Stimulated activated CD8-positive, alpha-beta memory T cell treated with anti-CD3 and anti-CD28 coated beads, Interleukin-7, amount 100 ng/mL, for 48 hours (primary cell): ENCODE data around the gene PTH2.

Experiments used
- DNase-seq, 2 donors: peaks; one replicate each; pipeline ENCODE4 v3.0.0-alpha.2; 2020; ENCODE audit warnings: low read depth in 1 of 2; ENCODE audit errors: extremely low read depth in 1 of 2

The PTH2 gene

GRCh38 chr19:49432141-49433073 lies 9.2 kb upstream of the PTH2 start:
- DNase-seq = no peak

DNA sequence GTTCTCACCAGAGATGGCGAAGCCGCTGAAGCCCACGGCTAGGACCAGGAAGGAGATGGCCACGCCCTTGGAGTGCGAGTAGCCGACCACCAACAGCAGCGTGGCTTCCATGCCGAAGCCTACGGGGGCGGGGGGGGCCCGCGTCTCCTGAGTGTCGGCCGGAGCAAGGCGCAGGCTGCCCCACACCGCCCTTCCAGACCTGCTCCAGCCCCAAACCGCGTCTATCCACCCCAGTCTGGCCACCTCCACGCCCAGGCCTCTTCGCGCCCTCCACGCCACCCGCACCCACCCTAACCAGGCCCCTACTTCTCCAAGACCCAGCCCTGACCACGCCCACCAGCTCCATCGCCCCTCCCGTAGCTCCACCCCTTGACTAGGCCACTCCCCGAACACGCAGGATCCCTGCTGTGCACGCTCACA lies 8.1 kb upstream of the PTH2 start:
- DNase-seq = no peak

- no peak for DNase-seq
Observed at GRCh38 chr19:49430678-49431329, 7.6 kb upstream of the PTH2 start.

- DNase-seq = no peak
Observed at GRCh38 chr19:49430172-49430677, 7.0 kb upstream of the PTH2 start.

DNA sequence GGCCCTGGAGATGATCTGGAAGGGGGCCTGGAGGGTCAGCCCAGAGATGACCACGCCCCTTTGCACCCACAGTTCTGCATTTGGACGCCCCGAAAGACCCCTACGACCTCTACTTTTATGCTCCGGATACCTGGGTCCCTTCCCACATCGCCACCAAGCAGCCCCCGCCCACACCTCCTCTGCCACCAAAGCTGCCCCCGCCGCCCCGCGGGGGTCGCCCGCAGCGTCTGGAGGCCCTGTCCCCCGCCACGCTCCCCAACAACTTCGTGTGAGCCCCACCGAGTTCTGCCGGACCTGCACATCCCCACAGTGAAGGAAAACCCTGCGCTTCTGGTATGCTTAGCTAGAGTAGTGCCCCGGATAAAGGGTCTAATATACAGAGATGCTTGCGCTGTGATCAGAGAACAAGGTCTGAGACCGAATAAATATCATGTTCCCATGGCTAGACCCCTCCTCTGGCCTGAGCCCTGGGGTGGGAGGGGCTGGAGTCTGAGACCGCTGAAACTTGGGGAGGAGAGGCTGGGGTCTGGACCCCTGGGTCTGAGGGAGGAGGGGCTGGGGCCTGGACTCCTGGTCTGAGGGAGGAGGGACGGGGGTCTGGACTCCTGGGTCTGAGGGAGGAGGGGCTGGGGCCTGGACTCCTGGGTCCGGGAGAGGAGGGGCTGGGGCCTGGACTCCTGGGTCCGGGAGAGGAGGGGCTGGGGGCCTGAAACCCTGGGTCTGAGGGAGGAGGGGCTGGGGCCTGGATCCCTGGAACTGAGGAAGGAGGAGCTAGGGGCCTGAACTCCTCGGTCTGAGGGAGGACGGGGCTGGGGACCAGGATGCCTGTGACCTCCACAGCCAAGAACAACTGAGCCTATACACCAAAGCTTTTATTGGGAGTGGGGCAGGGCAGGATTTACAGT lies 5.6 kb upstream of the PTH2 start:
- DNase-seq = no peak

DNA sequence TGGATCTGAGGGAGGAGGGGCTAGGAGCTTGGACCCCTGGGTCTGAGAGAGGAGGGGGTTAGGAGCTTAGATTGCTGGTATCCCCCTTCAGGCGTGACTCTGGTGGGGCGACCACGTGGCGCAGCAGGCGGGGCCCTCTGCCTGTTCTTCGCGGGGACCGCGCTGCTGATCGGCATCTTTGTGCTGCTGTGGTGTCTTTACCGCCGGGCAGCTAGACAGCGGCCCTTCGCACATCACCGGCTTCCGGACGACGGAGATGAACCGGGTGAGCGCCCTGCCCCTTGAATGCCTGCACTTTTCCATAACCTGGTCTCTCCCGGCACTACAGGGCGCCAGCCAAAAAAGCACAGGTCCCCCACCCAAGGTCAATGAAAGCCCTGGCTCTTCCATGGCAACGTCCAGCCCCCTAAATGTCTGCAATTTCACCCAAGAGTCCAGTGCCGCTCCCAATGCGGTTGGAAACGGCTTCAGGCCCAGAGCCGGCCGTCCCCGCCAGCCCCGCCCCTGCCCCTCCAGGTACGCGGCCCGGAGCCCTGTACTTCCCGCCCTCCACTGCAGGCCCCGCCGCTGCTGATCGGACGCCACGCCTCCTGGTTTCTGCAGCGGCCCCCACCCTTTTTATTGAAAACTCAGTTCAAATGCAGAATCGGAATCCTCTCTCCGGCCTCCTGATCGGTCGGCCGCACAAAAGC lies 4.8 kb upstream of the PTH2 start:
- no peak for DNase-seq

DNA sequence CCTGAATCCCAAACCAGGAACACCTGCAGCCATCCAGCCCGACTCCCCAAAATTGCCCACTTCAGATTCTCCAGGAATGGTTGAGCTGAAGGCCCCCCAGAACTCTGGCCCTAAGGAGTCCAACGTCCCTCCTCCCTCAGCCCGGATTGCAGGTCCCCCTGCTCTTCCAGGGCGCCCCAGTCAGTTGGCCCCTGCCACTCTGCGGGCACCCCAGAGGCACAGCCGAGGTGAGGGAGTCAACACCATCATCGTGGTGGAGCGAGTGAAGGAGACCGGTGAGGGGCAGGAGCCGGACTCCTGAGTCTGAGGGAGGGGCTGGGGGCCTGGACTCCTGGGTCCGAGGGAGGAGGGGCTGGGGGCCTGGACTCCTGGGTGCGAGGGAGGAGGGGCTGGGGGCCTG lies 4.1 kb upstream of the PTH2 start:
- DNase-seq = no peak

GRCh38 chr19:49425922-49426592 lies 2.8 kb upstream of the PTH2 start:
- no peak for DNase-seq

- DNase-seq = no peak
Observed at GRCh38 chr19:49425178-49425577, 1.9 kb upstream of the PTH2 start, which contains the start of gene GFY. TSS of gene GFY (plus strand) at chr19:49425388. CDS start at chr19:49426431, 1,043 bp downstream.

- no peak for DNase-seq
Observed at GRCh38 chr19:49423985-49424303, 703 bp upstream of the PTH2 start.

DNA sequence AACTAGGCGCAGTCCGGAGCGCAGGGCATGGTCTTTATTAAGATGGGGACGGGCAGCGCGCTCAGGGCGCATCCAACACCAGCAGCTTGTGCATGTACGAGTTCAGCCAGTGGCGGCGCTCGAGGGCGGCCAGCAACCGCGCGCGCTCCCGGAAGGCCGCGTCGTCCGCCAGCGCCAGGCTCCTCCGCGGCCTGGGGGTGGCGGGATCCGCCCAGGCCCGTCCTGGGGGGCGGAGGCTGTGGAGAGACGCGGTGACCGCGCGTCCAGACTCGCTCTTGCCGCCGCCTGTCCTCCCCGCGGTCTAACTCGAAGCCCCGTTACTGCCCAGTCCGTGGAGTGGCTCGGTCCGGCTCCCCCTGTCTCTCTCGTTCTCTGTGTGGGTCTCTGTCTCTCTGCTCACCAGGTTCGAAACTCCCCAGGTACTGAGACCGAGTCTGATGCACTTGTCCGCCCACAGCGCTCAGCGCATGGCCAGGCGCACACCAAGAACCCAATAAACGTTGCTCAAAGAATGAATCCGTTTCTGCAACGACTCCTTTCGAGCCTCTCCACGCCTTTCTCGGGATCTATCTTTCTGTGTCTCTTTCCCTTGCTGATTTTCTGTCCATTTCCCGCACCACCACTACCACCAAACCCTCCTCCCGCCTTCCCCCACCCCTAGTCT lies 702 bp downstream of the PTH2 start:
- no peak for DNase-seq

- DNase-seq = no peak
Observed at GRCh38 chr19:49421878-49422202, 1.4 kb downstream of the PTH2 start.

GRCh38 chr19:49421039-49421877 lies 2.0 kb downstream of the PTH2 start:
- DNase-seq = peak in 1 of 2 donors; percentile 29

GRCh38 chr19:49420227-49420626 lies 3.0 kb downstream of the PTH2 start:
- no peak for DNase-seq

DNA sequence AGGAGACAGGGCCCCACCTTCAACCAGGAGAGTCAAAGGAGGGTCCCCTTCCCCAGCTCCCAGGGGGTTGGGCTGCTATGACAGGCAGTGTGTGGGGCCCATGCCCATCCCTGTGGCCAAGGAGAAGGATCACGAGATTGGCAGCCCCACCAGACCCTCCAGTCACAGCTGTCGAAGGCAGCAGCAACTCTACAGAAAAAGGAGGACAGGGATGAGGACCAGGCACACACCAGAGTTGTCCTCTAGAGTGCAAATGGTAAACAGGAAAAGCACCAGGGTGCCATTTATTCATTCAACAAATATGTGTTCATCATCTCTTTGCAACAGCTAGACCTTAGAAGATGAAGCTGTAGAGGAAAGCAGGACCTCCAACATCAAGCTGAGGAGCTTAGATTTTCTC lies 4.1 kb downstream of the PTH2 start:
- no peak for DNase-seq

- no peak for DNase-seq
Observed at GRCh38 chr19:49418511-49418910, 4.7 kb downstream of the PTH2 start.

GRCh38 chr19:49417088-49417487 lies 6.2 kb downstream of the PTH2 start:
- no peak for DNase-seq

- DNase-seq = no peak
Observed at GRCh38 chr19:49415810-49416200, 7.4 kb downstream of the PTH2 start.
